Vagina (tissue), 2 donors: ENCODE results near the gene PCDH17. TPM values are rescaled to one million over a fixed set of nuclear protein-coding genes. Genes with fewer than 3 reads are reported as not detected.

Experiments used
- DNase-seq, 2 donors: peaks; one replicate each; pipeline ENCODE4 v3.0.0-alpha.2; 2017; ENCODE audit errors: extremely low spot score in 2 of 2
- H3K27ac ChIP-seq: fragments of 200-600 bp; sonication (generic); one replicate; pipeline ENCODE4 v1.5.1; 2019
- H3K27me3 ChIP-seq: fragments of 200-600 bp; sonication (generic); one replicate; pipeline ENCODE4 v1.5.1; 2019
- H3K36me3 ChIP-seq, 2 donors: fragments of 200-600 bp; sonication (generic); one replicate each; pipeline ENCODE4 v1.5.1; 2017 to 2019
- H3K4me1 ChIP-seq: fragments of 200-600 bp; sonication (generic); one replicate; pipeline ENCODE4 v1.5.1; 2019
- H3K4me3 ChIP-seq, 2 donors: fragments of 200-600 bp; sonication (generic); 1 replicate in 1 of 2; 2 replicates in 1 of 2; pipeline ENCODE4 v1.5.1; 2016 to 2019
- H3K9me3 ChIP-seq: fragments of 200-600 bp; sonication (generic); one replicate; pipeline ENCODE4 v1.5.1; 2019
- POLR2A ChIP-seq, 2 donors: fragments of 450-650 bp; IDR thresholded peaks; one replicate each; pipeline ENCODE4 v1.6.1; 2017; ENCODE audit warnings: antibody characterized with exemption in 2 of 2, mild to moderate bottlenecking in 2 of 2, moderate library complexity in 2 of 2
- POLR2AphosphoS5 ChIP-seq, 2 donors: sonication (generic); formaldehyde crosslinking; IDR thresholded peaks; one replicate each; pipeline ENCODE4 v1.9.0; 2017; ENCODE audit warnings: antibody characterized with exemption in 2 of 2, mild to moderate bottlenecking in 2 of 2, low read depth in 1 of 2; ENCODE audit not compliant: insufficient read depth in 1 of 2
- intact Hi-C: fragments of 100-400 bp; cut with DNase I; formaldehyde crosslinking; loops from one replicate; pipeline ENCODE4 v1.15.1; 2023
- total RNA-seq: library from RNA; depleted of rRNA; stranded (reverse); fragments of >200 nt; gene quantifications from one replicate; pipeline ENCODE4 v1.2.3, GENCODE V29; 2016
- TF ChIP-seq, protein P1 (sequence below), 3 experiments: fragments of 450-650 bp in 2 of 3; fragments of 200-600 bp in 1 of 3; sonication (generic) in 1 of 3; IDR thresholded peaks; one replicate each; pipeline ENCODE4 v1.5.1; 2017 to 2019; ENCODE audit warnings: antibody characterized with exemption in 3 of 3, mild to moderate bottlenecking in 2 of 3, moderate library complexity in 2 of 3

PCDH17 gene
- total RNA-seq, 1 donor from 2014 or later = 10.1 TPM

DNA sequence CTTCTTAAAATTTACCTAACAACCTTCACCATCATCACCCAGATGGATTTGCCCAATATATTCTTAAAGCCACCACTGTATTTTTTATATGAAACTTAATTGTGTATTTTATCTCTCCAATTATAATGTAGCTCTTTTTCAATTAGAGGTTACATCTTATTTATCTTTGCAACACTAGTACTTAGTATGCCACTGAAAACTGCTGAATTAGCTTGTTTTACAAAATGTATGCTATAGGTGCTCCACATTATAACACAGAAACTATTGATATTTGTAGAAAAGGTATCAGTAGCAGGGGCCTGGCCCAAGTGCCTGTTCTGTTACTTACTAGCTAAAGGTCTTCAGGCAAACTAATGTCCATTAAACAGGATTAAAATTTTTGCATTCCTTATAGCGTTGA is 35.8 kb upstream of the PCDH17 start:
- intact Hi-C loops = no loop called here
- no peak for DNase-seq
- no peak for TF ChIP-seq POLR2A (IDR thresholded peaks at IDR 0.05)
- TF ChIP-seq, protein P1, sequence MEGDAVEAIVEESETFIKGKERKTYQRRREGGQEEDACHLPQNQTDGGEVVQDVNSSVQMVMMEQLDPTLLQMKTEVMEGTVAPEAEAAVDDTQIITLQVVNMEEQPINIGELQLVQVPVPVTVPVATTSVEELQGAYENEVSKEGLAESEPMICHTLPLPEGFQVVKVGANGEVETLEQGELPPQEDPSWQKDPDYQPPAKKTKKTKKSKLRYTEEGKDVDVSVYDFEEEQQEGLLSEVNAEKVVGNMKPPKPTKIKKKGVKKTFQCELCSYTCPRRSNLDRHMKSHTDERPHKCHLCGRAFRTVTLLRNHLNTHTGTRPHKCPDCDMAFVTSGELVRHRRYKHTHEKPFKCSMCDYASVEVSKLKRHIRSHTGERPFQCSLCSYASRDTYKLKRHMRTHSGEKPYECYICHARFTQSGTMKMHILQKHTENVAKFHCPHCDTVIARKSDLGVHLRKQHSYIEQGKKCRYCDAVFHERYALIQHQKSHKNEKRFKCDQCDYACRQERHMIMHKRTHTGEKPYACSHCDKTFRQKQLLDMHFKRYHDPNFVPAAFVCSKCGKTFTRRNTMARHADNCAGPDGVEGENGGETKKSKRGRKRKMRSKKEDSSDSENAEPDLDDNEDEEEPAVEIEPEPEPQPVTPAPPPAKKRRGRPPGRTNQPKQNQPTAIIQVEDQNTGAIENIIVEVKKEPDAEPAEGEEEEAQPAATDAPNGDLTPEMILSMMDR (IDR thresholded peaks at IDR 0.05) = no peak
- TF ChIP-seq POLR2AphosphoS5 (IDR thresholded peaks at IDR 0.05; ENCODE audit: insufficient read depth in 1 of 2, low read depth in 1 of 2) = no peak
- no peaks in the 10 kb centered on the region for H3K36me3 ChIP-seq
- no peak overlapping the region for H3K27ac ChIP-seq
- H3K4me3 ChIP-seq = no peak overlapping the region
- H3K4me1 ChIP-seq = no peaks in the 10 kb centered on the region
- no peaks in the 10 kb centered on the region for H3K9me3 ChIP-seq
- no peaks in the 10 kb centered on the region for H3K27me3 ChIP-seq

DNA sequence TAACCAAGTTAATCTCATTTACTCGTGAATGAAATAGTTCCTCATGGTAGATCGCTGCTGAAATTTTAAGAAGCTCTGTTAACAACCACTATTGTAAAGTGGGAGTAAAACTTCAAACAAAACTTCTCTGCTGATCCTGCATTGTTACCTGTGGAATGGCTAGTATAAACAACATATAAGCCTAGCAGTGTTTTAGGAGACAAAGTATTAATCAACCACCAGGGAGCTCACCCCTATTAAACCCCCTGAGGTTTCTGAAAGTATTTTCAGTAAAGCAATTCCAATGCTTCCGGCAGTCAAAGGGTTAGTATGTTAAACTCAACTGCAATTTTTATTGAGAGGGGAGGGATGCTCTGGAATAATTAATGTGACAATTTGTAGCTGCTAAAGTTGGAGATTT is 30.0 kb upstream of the PCDH17 start:
- Histone ChIP-seq H3K4me3 (no peak overlapping the region), H3K36me3 (no peaks in the 10 kb centered on the region), H3K27ac (no peak overlapping the region), H3K4me1 (no peaks in the 10 kb centered on the region), H3K9me3 (no peaks in the 10 kb centered on the region), H3K27me3 (no peaks in the 10 kb centered on the region)
- TF ChIP-seq POLR2A (IDR thresholded peaks at IDR 0.05) (no peak), POLR2AphosphoS5 (IDR thresholded peaks at IDR 0.05; ENCODE audit: insufficient read depth in 1 of 2, low read depth in 1 of 2) (no peak)
- TF ChIP-seq, protein P1 (IDR thresholded peaks at IDR 0.05) = no peak
- DNase-seq = no peak
- intact Hi-C loops = no loop called here

DNA sequence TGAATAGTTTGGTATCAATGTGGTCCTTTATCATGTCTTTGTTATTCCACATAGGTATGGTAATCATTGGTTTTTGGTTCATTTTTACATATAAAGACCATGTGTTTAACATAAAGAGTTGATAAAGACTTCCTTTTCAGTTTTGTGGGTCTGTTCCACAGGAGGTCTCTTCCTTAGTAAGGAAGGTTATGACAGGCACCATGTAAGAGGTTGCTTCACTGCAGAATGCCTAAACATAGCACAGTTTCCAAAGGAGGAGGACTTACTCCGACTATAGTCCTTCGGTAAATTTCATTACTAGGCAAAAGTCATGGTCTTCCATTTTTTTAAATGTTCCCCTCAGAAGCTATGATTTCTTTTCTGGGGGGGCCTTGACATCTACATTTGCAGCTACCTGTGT is 27.1 kb upstream of the PCDH17 start:
- H3K4me1 ChIP-seq = no peaks in the 10 kb centered on the region
- no peak overlapping the region for H3K4me3 ChIP-seq
- no peak for TF ChIP-seq POLR2A (IDR thresholded peaks at IDR 0.05)
- H3K27ac ChIP-seq = no peak overlapping the region
- intact Hi-C loops = no loop called here
- no peaks in the 10 kb centered on the region for H3K36me3 ChIP-seq
- DNase-seq = no peak
- no peaks in the 10 kb centered on the region for H3K9me3 ChIP-seq
- H3K27me3 ChIP-seq = no peaks in the 10 kb centered on the region

DNA sequence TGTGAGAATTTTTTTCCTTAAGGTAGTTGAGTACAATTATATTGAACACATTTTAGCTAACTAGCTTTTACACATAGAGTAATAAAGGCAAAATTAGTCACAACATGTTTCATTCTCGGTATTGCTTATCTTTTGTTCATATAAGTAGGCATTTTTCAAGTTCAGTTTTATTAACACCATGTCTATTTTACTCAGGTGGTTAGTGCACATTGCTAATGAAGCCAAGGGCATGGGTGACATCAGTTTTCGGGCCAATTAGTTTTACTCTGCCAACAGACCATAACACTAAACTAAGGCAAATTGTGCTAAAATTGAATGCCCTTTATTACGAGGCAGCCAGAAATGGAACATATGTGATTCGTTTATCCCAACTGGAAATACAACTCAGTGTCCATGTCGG is 19.6 kb upstream of the PCDH17 start:
- no peaks in the 10 kb centered on the region for H3K36me3 ChIP-seq
- no peak overlapping the region for H3K4me3 ChIP-seq
- H3K27ac ChIP-seq = no peak overlapping the region
- H3K4me1 ChIP-seq = no peaks in the 10 kb centered on the region
- H3K9me3 ChIP-seq = no peaks in the 10 kb centered on the region
- TF ChIP-seq POLR2AphosphoS5 (IDR thresholded peaks at IDR 0.05; ENCODE audit: insufficient read depth in 1 of 2, low read depth in 1 of 2) = no peak
- no peak for TF ChIP-seq POLR2A (IDR thresholded peaks at IDR 0.05)
- TF ChIP-seq, protein P1 (IDR thresholded peaks at IDR 0.05) = no peak
- intact Hi-C loops = no loop called here
- H3K27me3 ChIP-seq = no peaks in the 10 kb centered on the region
- no peak for DNase-seq

DNA sequence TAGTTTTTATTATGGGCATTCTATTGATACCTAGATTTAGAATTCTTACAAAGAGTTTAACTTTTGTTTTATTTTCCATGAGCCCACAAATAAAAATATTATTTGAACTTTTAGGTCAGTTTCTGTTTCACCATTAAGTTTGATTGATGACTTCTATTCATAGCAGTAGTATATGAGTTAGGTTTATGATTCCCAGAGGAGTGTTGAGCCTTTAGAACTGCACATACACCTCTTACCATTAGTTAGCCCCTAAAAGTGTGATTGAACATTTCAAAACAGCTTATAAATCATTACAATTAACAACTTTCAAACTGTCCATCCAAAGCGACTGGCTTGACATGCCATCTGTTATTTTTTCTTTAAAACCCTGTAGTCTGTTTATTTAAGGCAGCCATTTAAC is 19.0 kb upstream of the PCDH17 start:
- DNase-seq = no peak
- TF ChIP-seq, protein P1 (IDR thresholded peaks at IDR 0.05) = no peak
- TF ChIP-seq POLR2A (IDR thresholded peaks at IDR 0.05) (no peak), POLR2AphosphoS5 (IDR thresholded peaks at IDR 0.05; ENCODE audit: insufficient read depth in 1 of 2, low read depth in 1 of 2) (no peak)
- H3K4me1 ChIP-seq = no peaks in the 10 kb centered on the region
- no peaks in the 10 kb centered on the region for H3K27me3 ChIP-seq
- intact Hi-C loops = no loop called here
- no peaks in the 10 kb centered on the region for H3K36me3 ChIP-seq
- H3K4me3 ChIP-seq = no peak overlapping the region
- H3K9me3 ChIP-seq = no peaks in the 10 kb centered on the region
- no peak overlapping the region for H3K27ac ChIP-seq
